ENCODE measurements around the gene LRCH4. TPM values are rescaled to one million over a fixed set of nuclear protein-coding genes. Genes with fewer than 3 reads are reported as not detected.

Gene LRCH4
- total and polyA plus RNA-seq, 2 of the 13 experiments (the other 11 are each of a cell fraction or from before 2014, with no cell fraction given), result 7.0 to 9.3 TPM

DNA sequence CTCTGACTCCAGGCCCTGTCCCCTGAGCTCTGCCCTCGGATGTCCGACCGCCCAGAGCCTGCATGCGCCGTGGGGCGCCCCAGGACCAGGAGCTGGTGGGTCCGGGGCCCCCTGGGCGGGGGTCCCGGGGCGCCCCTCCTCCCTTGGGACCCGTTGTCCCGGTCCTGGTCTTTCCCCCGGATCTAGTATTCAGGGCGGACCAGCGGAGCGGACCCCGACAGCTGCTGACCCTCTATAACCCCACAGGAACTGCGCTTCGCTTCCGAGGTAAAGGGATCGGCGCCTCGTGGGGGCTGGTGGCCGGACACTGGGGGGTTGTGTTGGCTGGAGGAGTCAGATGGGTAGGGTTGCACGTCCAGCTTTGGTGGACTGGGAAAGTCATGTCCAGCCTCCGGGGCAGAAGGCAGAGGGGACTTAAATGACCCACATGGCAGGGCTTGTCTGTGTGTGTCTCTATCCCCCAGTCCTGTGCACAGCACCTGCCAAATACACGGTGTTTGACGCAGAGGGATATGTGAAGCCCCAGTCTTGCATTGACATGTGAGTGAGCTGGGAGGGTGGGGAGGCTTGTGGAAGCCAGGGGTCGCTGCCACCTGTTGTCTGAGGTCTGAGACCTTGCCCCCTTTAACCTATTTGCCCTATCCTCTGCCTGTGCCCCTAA, 26.9 kb upstream of the LRCH4 start (continued):
- TF ChIP-seq, protein P1, sequence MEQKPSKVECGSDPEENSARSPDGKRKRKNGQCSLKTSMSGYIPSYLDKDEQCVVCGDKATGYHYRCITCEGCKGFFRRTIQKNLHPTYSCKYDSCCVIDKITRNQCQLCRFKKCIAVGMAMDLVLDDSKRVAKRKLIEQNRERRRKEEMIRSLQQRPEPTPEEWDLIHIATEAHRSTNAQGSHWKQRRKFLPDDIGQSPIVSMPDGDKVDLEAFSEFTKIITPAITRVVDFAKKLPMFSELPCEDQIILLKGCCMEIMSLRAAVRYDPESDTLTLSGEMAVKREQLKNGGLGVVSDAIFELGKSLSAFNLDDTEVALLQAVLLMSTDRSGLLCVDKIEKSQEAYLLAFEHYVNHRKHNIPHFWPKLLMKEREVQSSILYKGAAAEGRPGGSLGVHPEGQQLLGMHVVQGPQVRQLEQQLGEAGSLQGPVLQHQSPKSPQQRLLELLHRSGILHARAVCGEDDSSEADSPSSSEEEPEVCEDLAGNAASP (CRISPR knock-in tag; IDR thresholded peaks at IDR 0.05; ENCODE audit: borderline replicate concordance), result no peak
- TF ChIP-seq, protein P2, sequence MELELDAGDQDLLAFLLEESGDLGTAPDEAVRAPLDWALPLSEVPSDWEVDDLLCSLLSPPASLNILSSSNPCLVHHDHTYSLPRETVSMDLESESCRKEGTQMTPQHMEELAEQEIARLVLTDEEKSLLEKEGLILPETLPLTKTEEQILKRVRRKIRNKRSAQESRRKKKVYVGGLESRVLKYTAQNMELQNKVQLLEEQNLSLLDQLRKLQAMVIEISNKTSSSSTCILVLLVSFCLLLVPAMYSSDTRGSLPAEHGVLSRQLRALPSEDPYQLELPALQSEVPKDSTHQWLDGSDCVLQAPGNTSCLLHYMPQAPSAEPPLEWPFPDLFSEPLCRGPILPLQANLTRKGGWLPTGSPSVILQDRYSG (CRISPR knock-in tag; IDR thresholded peaks at IDR 0.05), result no peak
- TF ChIP-seq, protein P3, sequence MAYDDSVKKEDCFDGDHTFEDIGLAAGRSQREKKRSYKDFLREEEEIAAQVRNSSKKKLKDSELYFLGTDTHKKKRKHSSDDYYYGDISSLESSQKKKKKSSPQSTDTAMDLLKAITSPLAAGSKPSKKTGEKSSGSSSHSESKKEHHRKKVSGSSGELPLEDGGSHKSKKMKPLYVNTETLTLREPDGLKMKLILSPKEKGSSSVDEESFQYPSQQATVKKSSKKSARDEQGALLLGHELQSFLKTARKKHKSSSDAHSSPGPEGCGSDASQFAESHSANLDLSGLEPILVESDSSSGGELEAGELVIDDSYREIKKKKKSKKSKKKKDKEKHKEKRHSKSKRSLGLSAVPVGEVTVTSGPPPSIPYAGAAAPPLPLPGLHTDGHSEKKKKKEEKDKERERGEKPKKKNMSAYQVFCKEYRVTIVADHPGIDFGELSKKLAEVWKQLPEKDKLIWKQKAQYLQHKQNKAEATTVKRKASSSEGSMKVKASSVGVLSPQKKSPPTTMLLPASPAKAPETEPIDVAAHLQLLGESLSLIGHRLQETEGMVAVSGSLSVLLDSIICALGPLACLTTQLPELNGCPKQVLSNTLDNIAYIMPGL (CRISPR knock-in tag; IDR thresholded peaks at IDR 0.05; ENCODE audit: borderline replicate concordance in 1 of 2, low read depth in 1 of 2), result peak in 1 of 2 experiments; percentile 51; a peak in 2 of 4 replicates
- TF ChIP-seq PHB2 (IDR thresholded peaks at IDR 0.05; ENCODE audit: partially characterized antibody), result no peak
- TF ChIP-seq ZNF839 (CRISPR knock-in tag; IDR thresholded peaks at IDR 0.05; ENCODE audit: borderline replicate concordance), result 0 out of 2 replicates have a peak, but pooled peaks have one; percentile 63
- 0 out of 2 replicates have a peak, but pooled peaks have one; percentile 37 for TF ChIP-seq KDM5A (IDR thresholded peaks at IDR 0.05; ENCODE audit: borderline replicate concordance, low read length)
- no peak for TF ChIP-seq ZNF883 (CRISPR knock-in tag; IDR thresholded peaks at IDR 0.05; ENCODE audit: not compliant biosample characterization)
- TF ChIP-seq GTF2F1 (IDR thresholded peaks at IDR 0.05; ENCODE audit: low read length), result no peak
- TF ChIP-seq RNF2 (conservative IDR thresholded peaks at IDR 0.05; ENCODE audit: low read depth), result no peak
- 0 out of 2 replicates have a peak, but pooled peaks have one; percentile 20 for TF ChIP-seq SRY (CRISPR knock-in tag; IDR thresholded peaks at IDR 0.05)
- TF ChIP-seq MBD4 (IDR thresholded peaks at IDR 0.05; ENCODE audit: borderline replicate concordance, low read length), result no peak
- TF ChIP-seq, protein P4, sequence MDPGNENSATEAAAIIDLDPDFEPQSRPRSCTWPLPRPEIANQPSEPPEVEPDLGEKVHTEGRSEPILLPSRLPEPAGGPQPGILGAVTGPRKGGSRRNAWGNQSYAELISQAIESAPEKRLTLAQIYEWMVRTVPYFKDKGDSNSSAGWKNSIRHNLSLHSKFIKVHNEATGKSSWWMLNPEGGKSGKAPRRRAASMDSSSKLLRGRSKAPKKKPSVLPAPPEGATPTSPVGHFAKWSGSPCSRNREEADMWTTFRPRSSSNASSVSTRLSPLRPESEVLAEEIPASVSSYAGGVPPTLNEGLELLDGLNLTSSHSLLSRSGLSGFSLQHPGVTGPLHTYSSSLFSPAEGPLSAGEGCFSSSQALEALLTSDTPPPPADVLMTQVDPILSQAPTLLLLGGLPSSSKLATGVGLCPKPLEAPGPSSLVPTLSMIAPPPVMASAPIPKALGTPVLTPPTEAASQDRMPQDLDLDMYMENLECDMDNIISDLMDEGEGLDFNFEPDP (CRISPR knock-in tag; conservative IDR thresholded peaks at IDR 0.05), result no peak
- TF ChIP-seq RFX1 (IDR thresholded peaks at IDR 0.05), result no peak
- TF ChIP-seq ERF (CRISPR knock-in tag; IDR thresholded peaks at IDR 0.05), result no peak
- TF ChIP-seq ZNF317 (CRISPR knock-in tag; IDR thresholded peaks at IDR 0.05), result peak; percentile 60; the same call in 1 of the 2 replicates
- TF ChIP-seq MAFG (CRISPR knock-in tag; IDR thresholded peaks at IDR 0.05), result no peak
- TF ChIP-seq ZMYM4 (CRISPR knock-in tag; IDR thresholded peaks at IDR 0.05), result no peak
- TF ChIP-seq EP300 (IDR thresholded peaks at IDR 0.05; ENCODE audit: low read depth in 2 of 2, low read length in 2 of 2), result no peak
- no peak for TF ChIP-seq EP300 (CRISPR knock-in tag; IDR thresholded peaks at IDR 0.05; ENCODE audit: borderline replicate concordance)
- TF ChIP-seq, protein P5, sequence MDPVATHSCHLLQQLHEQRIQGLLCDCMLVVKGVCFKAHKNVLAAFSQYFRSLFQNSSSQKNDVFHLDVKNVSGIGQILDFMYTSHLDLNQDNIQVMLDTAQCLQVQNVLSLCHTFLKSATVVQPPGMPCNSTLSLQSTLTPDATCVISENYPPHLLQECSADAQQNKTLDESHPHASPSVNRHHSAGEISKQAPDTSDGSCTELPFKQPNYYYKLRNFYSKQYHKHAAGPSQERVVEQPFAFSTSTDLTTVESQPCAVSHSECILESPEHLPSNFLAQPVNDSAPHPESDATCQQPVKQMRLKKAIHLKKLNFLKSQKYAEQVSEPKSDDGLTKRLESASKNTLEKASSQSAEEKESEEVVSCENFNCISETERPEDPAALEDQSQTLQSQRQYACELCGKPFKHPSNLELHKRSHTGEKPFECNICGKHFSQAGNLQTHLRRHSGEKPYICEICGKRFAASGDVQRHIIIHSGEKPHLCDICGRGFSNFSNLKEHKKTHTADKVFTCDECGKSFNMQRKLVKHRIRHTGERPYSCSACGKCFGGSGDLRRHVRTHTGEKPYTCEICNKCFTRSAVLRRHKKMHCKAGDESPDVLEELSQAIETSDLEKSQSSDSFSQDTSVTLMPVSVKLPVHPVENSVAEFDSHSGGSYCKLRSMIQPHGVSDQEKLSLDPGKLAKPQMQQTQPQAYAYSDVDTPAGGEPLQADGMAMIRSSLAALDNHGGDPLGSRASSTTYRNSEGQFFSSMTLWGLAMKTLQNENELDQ (CRISPR knock-in tag; IDR thresholded peaks at IDR 0.05; ENCODE audit: borderline replicate concordance), result no peak
- TF ChIP-seq SMC3 (IDR thresholded peaks at IDR 0.05; ENCODE audit: low read length), result peak; percentile 27; the same call in 1 of the 2 replicates
- TF ChIP-seq BORCS8-MEF2B (CRISPR knock-in tag; IDR thresholded peaks at IDR 0.05), result 0 out of 2 replicates have a peak, but pooled peaks have one; percentile 10

Data from HepG2 (cell line).